DND-41 (cell line): ENCODE measurements around the gene ACBD6.

Source experiments
- ATAC-seq: fragments of 200-7000 bp; cut with Tn5 transposase; 3 replicates; pipeline ENCODE4 v1.9.1; 2021; ENCODE audit warnings: low read depth; ENCODE audit not compliant: insufficient read depth
- DNase-seq: peaks from one replicate; pipeline ENCODE4 v3.0.0-alpha.2; 2020
- H2AFZ ChIP-seq: 2 replicates; pipeline ENCODE4 v1.6.0; 2012; ENCODE audit warnings: low read depth, low read length
- H3K27ac ChIP-seq: 2 replicates; pipeline ENCODE4 v1.5.1; 2012; ENCODE audit warnings: low read length, inconsistent platforms
- H3K27me3 ChIP-seq: fragments of 200-600 bp; sonication (generic); 2 replicates; pipeline ENCODE4 v1.6.0; 2012; ENCODE audit warnings: low read length, mild to moderate bottlenecking, inconsistent platforms; ENCODE audit not compliant: insufficient read depth, poor library complexity
- H3K36me3 ChIP-seq: 2 replicates; pipeline ENCODE4 v1.5.1; 2012; ENCODE audit warnings: low read length, inconsistent platforms; ENCODE audit not compliant: insufficient read depth
- H3K4me1 ChIP-seq: 2 replicates; pipeline ENCODE4 v1.5.1; 2012; ENCODE audit warnings: mild to moderate bottlenecking, low read length; ENCODE audit not compliant: insufficient read depth
- H3K4me2 ChIP-seq: 2 replicates; pipeline ENCODE4 v1.6.0; 2012; ENCODE audit warnings: mild to moderate bottlenecking, moderate library complexity, low read length, inconsistent platforms; ENCODE audit not compliant: insufficient read depth
- H3K4me3 ChIP-seq, 2 experiments: fragments of 200-600 bp in 1 of 2; shearing (Covaris generic) in 1 of 2; 2 replicates each; pipeline ENCODE4 v1.5.1; 2012 to 2016; ENCODE audit warnings: inconsistent platforms in 2 of 2, low read length in 2 of 2, mild to moderate bottlenecking in 2 of 2, low read depth in 1 of 2, moderate library complexity in 1 of 2
- H3K79me2 ChIP-seq: 2 replicates; pipeline ENCODE4 v1.6.0; 2012; ENCODE audit warnings: low read length, inconsistent platforms; ENCODE audit not compliant: insufficient read depth
- H3K9ac ChIP-seq: 2 replicates; pipeline ENCODE4 v1.6.0; 2012; ENCODE audit warnings: low read depth, mild to moderate bottlenecking, inconsistent platforms, low read length, moderate library complexity
- H3K9me3 ChIP-seq: 2 replicates; pipeline ENCODE4 v1.5.1; 2012; ENCODE audit warnings: low read length, moderate library complexity, mild to moderate bottlenecking, inconsistent platforms; ENCODE audit not compliant: insufficient read depth, severe bottlenecking
- H4K20me1 ChIP-seq: 2 replicates; pipeline ENCODE4 v1.6.0; 2012; ENCODE audit warnings: low read length; ENCODE audit not compliant: insufficient read depth
- CTCF ChIP-seq: IDR thresholded peaks from 2 replicates; pipeline ENCODE4 v1.5.1; 2012; ENCODE audit warnings: borderline replicate concordance, low read length, moderate library complexity, mild to moderate bottlenecking; ENCODE audit not compliant: poor library complexity, severe bottlenecking; ENCODE audit errors: extremely low read depth
- EZH2 ChIP-seq: IDR thresholded peaks from 3 replicates; pipeline ENCODE4 v1.6.1; 2012; ENCODE audit warnings: borderline replicate concordance, low read depth, mild to moderate bottlenecking, moderate library complexity, low read length, inconsistent platforms; ENCODE audit not compliant: severe bottlenecking

The ACBD6 gene

GRCh38 chr1:180246579-180246978 is 255.8 kb downstream of the ACBD6 start:
- no peaks in the 10 kb centered on the region for H3K79me2 ChIP-seq
- no peaks in the 10 kb centered on the region for H3K9me3 ChIP-seq
- H3K27me3 ChIP-seq, result no peaks in the 10 kb centered on the region
- no peaks in the 10 kb centered on the region for H3K36me3 ChIP-seq
- no peak overlapping the region for H3K4me2 ChIP-seq
- H2AFZ ChIP-seq, result no peak overlapping the region
- peaks cover 4% of the 10 kb centered on the region; the same call in 1 of the 2 replicates for H3K4me1 ChIP-seq
- no peak for ATAC-seq
- H3K9ac ChIP-seq, result no peak overlapping the region
- no peak for TF ChIP-seq EZH2
- TF ChIP-seq CTCF, result no peak
- H3K4me3 ChIP-seq, result no peak overlapping the region
- H4K20me1 ChIP-seq, result no peaks in the 10 kb centered on the region; the same call in 1 of the 2 replicates
- no peak overlapping the region for H3K27ac ChIP-seq
- DNase-seq, result no peak

GRCh38 chr1:180244840-180245239 is 257.5 kb downstream of the ACBD6 start:
- Histone ChIP-seq H3K4me2 (no peak overlapping the region), H3K36me3 (no peaks in the 10 kb centered on the region), H3K4me1 (no peaks in the 10 kb centered on the region), H3K27me3 (peaks cover 8% of the 10 kb centered on the region), H3K4me3 (no peak overlapping the region), H3K9me3 (no peaks in the 10 kb centered on the region), H3K9ac (no peak overlapping the region), H3K27ac (no peak overlapping the region), H4K20me1 (no peaks in the 10 kb centered on the region; the same call in 1 of the 2 replicates), H3K79me2 (no peaks in the 10 kb centered on the region), H2AFZ (no peak overlapping the region)
- no peak for DNase-seq
- ATAC-seq, result no peak
- TF ChIP-seq CTCF, result no peak
- TF ChIP-seq EZH2, result no peak

- Histone ChIP-seq H3K27ac (no peak overlapping the region), H3K9ac (no peak overlapping the region), H3K36me3 (no peaks in the 10 kb centered on the region), H4K20me1 (no peaks in the 10 kb centered on the region; the same call in 1 of the 2 replicates), H3K4me2 (no peak overlapping the region), H3K4me3 (no peak overlapping the region), H3K4me1 (no peaks in the 10 kb centered on the region), H3K9me3 (no peaks in the 10 kb centered on the region), H2AFZ (no peak overlapping the region), H3K79me2 (no peaks in the 10 kb centered on the region), H3K27me3 (peaks cover 18% of the 10 kb centered on the region)
- DNase-seq, result no peak
- no peak for TF ChIP-seq EZH2
- no peak for TF ChIP-seq CTCF
- no peak for ATAC-seq
Observed at GRCh38 chr1:180243517-180244221, 258.7 kb downstream of the ACBD6 start.
